Stimulated activated CD8-positive, alpha-beta memory T cell treated with anti-CD3 and anti-CD28 coated beads, Interleukin-2, amount 100 ng/mL, for 1 hour (primary cell): ENCODE measurements around the gene RO60.
A peak's percentile ranks its signal among the peaks of the same experiment; 100 is the strongest.

Experiments
- DNase-seq, 2 donors: peaks; one replicate each; pipeline ENCODE4 v3.0.0-alpha.2; 2020; ENCODE audit warnings: low read depth in 2 of 2

RO60 gene

GRCh38 chr1:193060938-193061337 is 1.5 kb downstream of the RO60 start:
- no peak for DNase-seq

- no peak for DNase-seq
Measured at GRCh38 chr1:193062698-193063463, 3.5 kb downstream of the RO60 start.

- DNase-seq = no peak
Measured at GRCh38 chr1:193065954-193066353, 6.5 kb downstream of the RO60 start.

- no peak for DNase-seq
Measured at GRCh38 chr1:193066606-193067005, 7.2 kb downstream of the RO60 start.

- no peak for DNase-seq
Measured at GRCh38 chr1:193068013-193068412, 8.6 kb downstream of the RO60 start.

- DNase-seq = no peak
Measured at GRCh38 chr1:193069748-193070385, 10.5 kb downstream of the RO60 start.

GRCh38 chr1:193070386-193070753 is 11.0 kb downstream of the RO60 start:
- DNase-seq = no peak

- DNase-seq = peak in 1 of 2 donors; percentile 2
Measured at GRCh38 chr1:193070942-193071341, 11.5 kb downstream of the RO60 start.

GRCh38 chr1:193077991-193078390 is 18.6 kb downstream of the RO60 start:
- DNase-seq = no peak

- DNase-seq = no peak
Measured at GRCh38 chr1:193079187-193079586, 19.8 kb downstream of the RO60 start.

- no peak for DNase-seq
Measured at GRCh38 chr1:193083365-193084088, 24.1 kb downstream of the RO60 start.

GRCh38 chr1:193085263-193085662 is 25.9 kb downstream of the RO60 start:
- DNase-seq = no peak

- DNase-seq = no peak
Measured at GRCh38 chr1:193086342-193086741, 26.9 kb downstream of the RO60 start.

- no peak for DNase-seq
Measured at GRCh38 chr1:193087893-193088292, 28.5 kb downstream of the RO60 start.

- DNase-seq = no peak
Measured at GRCh38 chr1:193090865-193091264, 31.5 kb downstream of the RO60 start.

GRCh38 chr1:193094112-193094511 is 34.7 kb downstream of the RO60 start:
- no peak for DNase-seq

GRCh38 chr1:193102662-193103061 is 43.2 kb downstream of the RO60 start:
- no peak for DNase-seq

GRCh38 chr1:193103759-193104501 is 44.5 kb downstream of the RO60 start:
- DNase-seq = no peak

- DNase-seq = no peak
Measured at GRCh38 chr1:193104502-193104906, 45.1 kb downstream of the RO60 start.

GRCh38 chr1:193104907-193105820 is 45.8 kb downstream of the RO60 start, which contains the start of gene GLRX2:
GLRX2 (minus strand) TSS chr1:193105414; CDS start chr1:193105382, 32 bp downstream.
- peak; percentile 40 to 47 for DNase-seq

GRCh38 chr1:193105821-193106177 is 46.4 kb downstream of the RO60 start:
- no peak for DNase-seq
